OCI-LY1 (cell line): Measurements from ENCODE around the gene GPT2.
"Not testable (repeated sequence)": the region's sequence is repeated elsewhere in the genome, so short reads cannot be mapped to it uniquely, and the experiment has no call there.

Experiments
- H2AFZ ChIP-seq: fragments of 200-600 bp; sonication (generic), shearing (Covaris generic); 2 replicates; pipeline ENCODE4 v1.6.0; 2014; ENCODE audit warnings: antibody characterized with exemption, mild to moderate bottlenecking, low read length
- H3F3A ChIP-seq: fragments of 200-600 bp; sonication (generic), shearing (Covaris generic); 2 replicates; pipeline ENCODE4 v1.6.0; 2014; ENCODE audit warnings: mild to moderate bottlenecking, antibody characterized with exemption, low read length, moderate library complexity; ENCODE audit not compliant: insufficient read depth
- H3K27ac ChIP-seq: fragments of 200-600 bp; sonication (generic); 2 replicates; pipeline ENCODE4 v1.5.1; 2014; ENCODE audit warnings: low read length, mixed run types, mild to moderate bottlenecking, low read depth; ENCODE audit not compliant: poor library complexity, severe bottlenecking
- H3K27me3 ChIP-seq: fragments of 200-600 bp; sonication (generic); 2 replicates; pipeline ENCODE4 v1.6.0; 2014; ENCODE audit warnings: antibody characterized with exemption, mild to moderate bottlenecking, low read length, moderate library complexity; ENCODE audit not compliant: insufficient read depth
- H3K36me3 ChIP-seq: fragments of 200-600 bp; sonication (generic); 2 replicates; pipeline ENCODE4 v1.6.1; 2014; ENCODE audit warnings: mild to moderate bottlenecking, antibody characterized with exemption, low read length, moderate library complexity, mixed read lengths; ENCODE audit not compliant: insufficient read depth
- H3K4me1 ChIP-seq: fragments of 200-600 bp; sonication (generic); 2 replicates; pipeline ENCODE4 v1.5.1; 2014; ENCODE audit warnings: mild to moderate bottlenecking, low read length, moderate library complexity; ENCODE audit not compliant: insufficient read depth, severe bottlenecking
- H3K4me2 ChIP-seq: fragments of 200-600 bp; sonication (generic), shearing (Covaris generic); 2 replicates; pipeline ENCODE4 v1.6.1; 2014; ENCODE audit warnings: low read length
- H3K4me3 ChIP-seq: fragments of 200-600 bp; sonication (generic); 2 replicates; pipeline ENCODE4 v1.5.1; 2014; ENCODE audit warnings: low read length, low read depth, mild to moderate bottlenecking, mixed read lengths; ENCODE audit not compliant: poor library complexity, severe bottlenecking
- H3K79me2 ChIP-seq: fragments of 200-600 bp; shearing (Covaris generic); 2 replicates; pipeline ENCODE4 v1.6.1; 2016; ENCODE audit warnings: mixed run types, low read length, mixed read lengths; ENCODE audit not compliant: insufficient read depth
- H3K9ac ChIP-seq: fragments of 200-600 bp; sonication (generic), shearing (Covaris generic); 2 replicates; pipeline ENCODE4 v1.6.1; 2014; ENCODE audit warnings: mild to moderate bottlenecking, low read length, mixed read lengths
- H3K9me2 ChIP-seq: fragments of 200-600 bp; sonication (generic), shearing (Covaris generic); 2 replicates; pipeline ENCODE4 v1.6.1; 2014; ENCODE audit warnings: low read depth, mild to moderate bottlenecking, low read length, mixed read lengths
- H3K9me3 ChIP-seq: fragments of 200-600 bp; shearing (Covaris generic); 2 replicates; pipeline ENCODE4 v1.6.1; 2014; ENCODE audit warnings: low read length, mixed read lengths
- H4K20me1 ChIP-seq: fragments of 200-600 bp; sonication (generic), shearing (Covaris generic); 2 replicates; pipeline ENCODE4 v1.6.0; 2016; ENCODE audit warnings: mild to moderate bottlenecking, low read length; ENCODE audit not compliant: insufficient read depth
- CTCF ChIP-seq: fragments of 200-600 bp; sonication (generic), shearing (Covaris generic); IDR thresholded peaks from 2 replicates; pipeline ENCODE4 v1.5.1; 2017; ENCODE audit warnings: mild to moderate bottlenecking, antibody characterized with exemption, low read length, moderate library complexity, mixed read lengths
- EZH2 ChIP-seq: fragments of 200-600 bp; sonication (generic), shearing (Covaris generic); IDR thresholded peaks from 2 replicates; pipeline ENCODE4 v1.8.0; 2017; ENCODE audit warnings: borderline replicate concordance, mixed run types, mild to moderate bottlenecking, antibody characterized with exemption, low read length, moderate library complexity, mixed read lengths

GPT2 gene

GRCh38 chr16:46932802-46933201, 48.6 kb downstream of the GPT2 start:
- Histone ChIP-seq H3K9ac (peak overlapping the region; percentile 15; the same call in 1 of the 2 replicates), H4K20me1 (no peaks in the 10 kb centered on the region), H3K4me3 (no peak overlapping the region), H3K79me2 (no peaks in the 10 kb centered on the region), H3K36me3 (peaks cover 13% of the 10 kb centered on the region; the same call in 1 of the 2 replicates), H3K27me3 (no peaks in the 10 kb centered on the region), H3K9me3 (no peaks in the 10 kb centered on the region), H3K4me1 (peaks cover 20% of the 10 kb centered on the region), H3F3A (no peaks in the 10 kb centered on the region), H2AFZ (no peak overlapping the region), H3K27ac (peak overlapping the region; percentile 53), H3K4me2 (peak overlapping the region; percentile 47), H3K9me2 (no peaks in the 10 kb centered on the region)
- TF ChIP-seq EZH2 (no peak), CTCF (no peak)

- Histone ChIP-seq H3K4me1 (peaks cover 9% of the 10 kb centered on the region), H3K4me3 (no peak overlapping the region), H3K27me3 (no peaks in the 10 kb centered on the region), H3K9me3 (no peaks in the 10 kb centered on the region), H2AFZ (no peak overlapping the region), H3K9ac (no peak overlapping the region), H3K4me2 (no peak overlapping the region), H4K20me1 (no peaks in the 10 kb centered on the region), H3K36me3 (no peaks in the 10 kb centered on the region), H3K79me2 (no peaks in the 10 kb centered on the region), H3K27ac (no peak overlapping the region), H3K9me2 (no peaks in the 10 kb centered on the region), H3F3A (no peaks in the 10 kb centered on the region)
- TF ChIP-seq EZH2 (no peak), CTCF (no peak)
Measured at GRCh38 chr16:46937536-46937935, 53.4 kb downstream of the GPT2 start.

DNA sequence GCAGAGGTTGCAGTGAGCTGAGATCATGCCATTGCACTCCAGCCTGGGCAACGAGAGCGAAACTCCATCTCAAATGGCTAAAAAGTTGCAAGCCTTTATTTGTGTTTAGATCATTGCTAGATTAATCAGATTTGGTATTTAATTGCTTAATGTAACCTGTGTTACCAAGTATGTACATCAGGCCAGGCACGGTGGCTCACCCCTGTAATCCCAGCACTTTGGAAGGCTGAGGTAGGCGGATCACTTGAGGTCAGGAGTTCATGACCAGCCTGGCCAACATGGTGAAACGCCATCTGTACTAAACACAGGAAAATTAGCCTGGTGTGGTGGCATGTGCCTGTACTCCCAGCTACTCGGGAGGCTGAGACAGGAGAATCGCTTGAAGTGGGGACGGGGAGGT, 60.6 kb downstream of the GPT2 start:
- H3F3A ChIP-seq, H3K4me3 ChIP-seq, H2AFZ ChIP-seq, H3K9me2 ChIP-seq, H3K79me2 ChIP-seq, H3K4me1 ChIP-seq, H4K20me1 ChIP-seq, H3K27me3 ChIP-seq, H3K4me2 ChIP-seq, H3K27ac ChIP-seq, H3K9ac ChIP-seq, H3K36me3 ChIP-seq, H3K9me3 ChIP-seq: not testable (repeated sequence)

- Histone ChIP-seq H3K4me3 (no peak overlapping the region), H3K9me3 (no peaks in the 10 kb centered on the region), H3K9ac (no peak overlapping the region), H3K27ac (no peak overlapping the region), H3K27me3 (no peaks in the 10 kb centered on the region), H3K79me2 (no peaks in the 10 kb centered on the region), H3K9me2 (no peaks in the 10 kb centered on the region), H3K36me3 (no peaks in the 10 kb centered on the region), H3F3A (no peaks in the 10 kb centered on the region), H3K4me2 (no peak overlapping the region), H4K20me1 (no peaks in the 10 kb centered on the region), H2AFZ (no peak overlapping the region), H3K4me1 (no peaks in the 10 kb centered on the region)
- TF ChIP-seq CTCF (peak; percentile 74), EZH2 (no peak)
Measured at GRCh38 chr16:46947900-46948547, 63.9 kb downstream of the GPT2 start.
